Astrocyte of the cerebellum (primary cell): Measurements from ENCODE around the gene MICAL3.

Experiments used
- DNase-seq: peaks from one replicate; pipeline ENCODE4 v3.0.0-alpha.2; 2011; ENCODE audit warnings: low read depth
- H3K4me3 ChIP-seq: 2 replicates; pipeline ENCODE4 v1.5.1; 2011; ENCODE audit warnings: mild to moderate bottlenecking, low read depth, low read length, moderate library complexity
- CTCF ChIP-seq: IDR thresholded peaks from 2 replicates; pipeline ENCODE4 v1.5.1; 2012; ENCODE audit warnings: low read length, low read depth, moderate library complexity, mild to moderate bottlenecking; ENCODE audit errors: missing control alignments
- in situ Hi-C: cut with HindIII; loops from 2 replicates; pipeline ENCODE4 v1.10.0; 2017; ENCODE audit warnings: low sequenced_read_pairs

Gene MICAL3

GRCh38 chr22:17898375-17898774 is 126.0 kb downstream of the MICAL3 start:
- DNase-seq: no peak
- TF ChIP-seq CTCF: no peak
- in situ Hi-C loops: no loop called here
- no peak overlapping the region for H3K4me3 ChIP-seq

DNA sequence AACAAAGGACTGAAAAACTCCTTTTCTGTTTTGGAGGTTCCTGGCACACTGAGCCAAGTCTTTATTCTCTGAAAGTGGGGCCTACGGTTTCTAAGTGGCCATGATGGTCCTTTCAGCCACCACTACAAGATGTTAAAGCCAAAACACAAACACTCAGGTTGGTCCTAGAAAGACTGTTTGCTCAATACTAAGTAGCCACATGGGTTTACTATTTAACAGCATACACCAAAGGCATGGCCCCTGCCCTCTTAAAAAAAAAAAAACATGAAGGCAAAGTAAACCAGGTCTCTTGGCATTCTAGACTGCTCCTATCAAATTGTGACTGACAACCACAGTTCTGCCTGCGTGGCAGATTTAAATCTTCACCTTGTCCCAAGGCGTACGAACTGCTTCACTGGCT is 126.5 kb downstream of the MICAL3 start:
- no peak for TF ChIP-seq CTCF
- no peak overlapping the region for H3K4me3 ChIP-seq
- DNase-seq: no peak
- in situ Hi-C loops: no loop called here

GRCh38 chr22:17897426-17897825 is 126.9 kb downstream of the MICAL3 start:
- DNase-seq: no peak
- TF ChIP-seq CTCF: no peak
- no peak overlapping the region for H3K4me3 ChIP-seq
- in situ Hi-C loops: no loop called here

DNA sequence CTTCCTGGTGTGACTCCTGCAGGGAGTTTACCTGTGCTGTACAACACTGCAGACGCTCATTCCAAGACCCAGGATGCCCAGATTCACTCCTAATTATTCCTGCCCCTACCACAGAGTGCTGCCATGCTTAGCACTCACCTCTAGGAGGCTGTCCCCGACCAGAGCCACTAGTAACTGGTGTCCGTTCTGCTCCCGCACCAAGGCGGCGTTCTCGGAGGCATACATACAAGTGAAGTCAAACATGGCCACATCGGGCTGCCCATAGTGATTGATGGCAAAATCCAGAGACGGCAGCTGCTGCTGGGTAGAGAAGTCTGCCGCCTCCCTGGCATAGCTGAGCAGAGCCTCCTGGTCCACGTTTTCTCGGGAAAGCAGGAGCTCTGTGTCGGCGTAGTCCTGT is 127.8 kb downstream of the MICAL3 start:
- peak; percentile 67 for TF ChIP-seq CTCF
- no peak overlapping the region for H3K4me3 ChIP-seq
- in situ Hi-C loops: no loop called here
- no peak for DNase-seq

DNA sequence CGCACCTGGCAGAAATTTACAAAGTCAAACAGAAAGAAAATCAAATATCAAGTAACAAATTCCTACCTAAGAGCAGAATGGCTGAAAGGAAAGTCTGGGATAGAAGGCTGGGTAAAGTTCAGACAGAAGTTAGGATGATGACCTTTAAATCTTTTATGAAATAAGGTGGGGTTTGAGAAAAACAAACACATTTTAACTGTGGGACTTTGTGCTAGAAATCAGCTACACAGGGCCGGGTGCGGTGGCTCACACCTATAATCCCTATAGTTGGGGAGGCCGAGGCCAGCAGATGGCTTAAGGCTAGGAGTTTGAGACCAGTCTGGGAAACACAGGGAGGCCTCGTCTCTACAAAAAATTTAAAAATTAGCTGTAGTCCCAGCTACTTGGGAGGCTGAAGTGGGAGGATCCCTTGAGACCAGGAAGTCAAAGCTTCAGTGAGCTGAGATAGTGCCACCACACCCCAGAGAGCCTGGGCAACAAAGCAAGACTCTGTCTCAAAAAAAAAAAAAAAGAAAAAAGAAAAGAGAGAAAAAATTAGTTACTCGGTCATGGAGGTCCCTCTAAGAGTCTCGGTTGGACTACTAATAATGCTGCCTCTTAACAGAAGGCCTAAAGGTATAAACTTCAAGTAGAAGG is 130.3 kb downstream of the MICAL3 start:
- TF ChIP-seq CTCF: no peak
- DNase-seq: no peak

GRCh38 chr22:17892376-17892775 is 132.0 kb downstream of the MICAL3 start:
- in situ Hi-C loops: no loop called here
- no peak overlapping the region for H3K4me3 ChIP-seq
- no peak for TF ChIP-seq CTCF
- no peak for DNase-seq

More for the DNA sequence above, 130.3 kb downstream of the MICAL3 start:
- no peak overlapping the region for H3K4me3 ChIP-seq
- in situ Hi-C loops: no loop called here
